Measurements from ENCODE around the gene DACH1.

Gene DACH1

GRCh38 chr13:71828117-71828516 is 38.9 kb downstream of the DACH1 start:
- Mint-ChIP-seq H3K27me3 (ENCODE audit: low read depth) (no peaks in the 10 kb centered on the region), H3K27ac (no peak overlapping the region), H3K4me3 (no peak overlapping the region), H3K4me1 (ENCODE audit: low read depth) (peaks cover 3% of the 10 kb centered on the region), H3K9me3 (no peaks in the 10 kb centered on the region), H3K36me3 (ENCODE audit: low read depth) (no peaks in the 10 kb centered on the region)

- no peaks in the 10 kb centered on the region for H3K9me3 Mint-ChIP-seq
- H3K4me1 Mint-ChIP-seq (ENCODE audit: low read depth), result peaks cover 3% of the 10 kb centered on the region
- H3K27me3 Mint-ChIP-seq (ENCODE audit: low read depth), result no peaks in the 10 kb centered on the region
- H3K4me3 Mint-ChIP-seq, result no peak overlapping the region
- no peaks in the 10 kb centered on the region for H3K36me3 Mint-ChIP-seq (ENCODE audit: low read depth)
- no peak overlapping the region for H3K27ac Mint-ChIP-seq
These were observed 39.8 kb downstream of the DACH1 start for GRCh38 chr13:71827241-71827640.

- no peaks in the 10 kb centered on the region for H3K9me3 Mint-ChIP-seq
- no peaks in the 10 kb centered on the region for H3K4me1 Mint-ChIP-seq (ENCODE audit: low read depth)
- H3K27ac Mint-ChIP-seq, result no peak overlapping the region
- no peaks in the 10 kb centered on the region for H3K27me3 Mint-ChIP-seq (ENCODE audit: low read depth)
- H3K36me3 Mint-ChIP-seq (ENCODE audit: low read depth), result no peaks in the 10 kb centered on the region
- no peak overlapping the region for H3K4me3 Mint-ChIP-seq
These were observed 46.3 kb downstream of the DACH1 start for GRCh38 chr13:71820699-71821098.

- H3K4me3 Mint-ChIP-seq, result no peak overlapping the region
- no peak overlapping the region for H3K27ac Mint-ChIP-seq
- H3K27me3 Mint-ChIP-seq (ENCODE audit: low read depth), result no peaks in the 10 kb centered on the region
- no peaks in the 10 kb centered on the region for H3K36me3 Mint-ChIP-seq (ENCODE audit: low read depth)
- no peaks in the 10 kb centered on the region for H3K4me1 Mint-ChIP-seq (ENCODE audit: low read depth)
- no peaks in the 10 kb centered on the region for H3K9me3 Mint-ChIP-seq
These were observed 49.7 kb downstream of the DACH1 start for GRCh38 chr13:71817335-71817734.

GRCh38 chr13:71814806-71815360 is 52.1 kb downstream of the DACH1 start:
- no peak overlapping the region for H3K4me3 Mint-ChIP-seq
- H3K27me3 Mint-ChIP-seq (ENCODE audit: low read depth), result no peaks in the 10 kb centered on the region

GRCh38 chr13:71813187-71813586 is 53.8 kb downstream of the DACH1 start:
- Mint-ChIP-seq H3K9me3 (no peaks in the 10 kb centered on the region), H3K27me3 (ENCODE audit: low read depth) (no peaks in the 10 kb centered on the region), H3K4me3 (no peak overlapping the region), H3K27ac (no peak overlapping the region), H3K4me1 (ENCODE audit: low read depth) (no peaks in the 10 kb centered on the region), H3K36me3 (ENCODE audit: low read depth) (no peaks in the 10 kb centered on the region)

More at GRCh38 chr13:71814806-71815360, 52.1 kb downstream of the DACH1 start:
- no peaks in the 10 kb centered on the region for H3K9me3 Mint-ChIP-seq
- H3K27ac Mint-ChIP-seq, result no peak overlapping the region
- no peaks in the 10 kb centered on the region for H3K36me3 Mint-ChIP-seq (ENCODE audit: low read depth)
- H3K4me1 Mint-ChIP-seq (ENCODE audit: low read depth), result no peaks in the 10 kb centered on the region

- H3K27ac Mint-ChIP-seq, result no peak overlapping the region
- H3K36me3 Mint-ChIP-seq (ENCODE audit: low read depth), result no peaks in the 10 kb centered on the region
- no peaks in the 10 kb centered on the region for H3K27me3 Mint-ChIP-seq (ENCODE audit: low read depth)
- no peaks in the 10 kb centered on the region for H3K4me1 Mint-ChIP-seq (ENCODE audit: low read depth)
- no peak overlapping the region for H3K4me3 Mint-ChIP-seq
- H3K9me3 Mint-ChIP-seq, result no peaks in the 10 kb centered on the region
These were observed 55.7 kb downstream of the DACH1 start for GRCh38 chr13:71811344-71811743.

- no peaks in the 10 kb centered on the region for H3K27me3 Mint-ChIP-seq (ENCODE audit: low read depth)
- H3K4me3 Mint-ChIP-seq, result no peak overlapping the region
- no peaks in the 10 kb centered on the region for H3K36me3 Mint-ChIP-seq (ENCODE audit: low read depth)
- no peaks in the 10 kb centered on the region for H3K9me3 Mint-ChIP-seq
- no peak overlapping the region for H3K27ac Mint-ChIP-seq
- H3K4me1 Mint-ChIP-seq (ENCODE audit: low read depth), result no peaks in the 10 kb centered on the region
These were observed 58.3 kb downstream of the DACH1 start for GRCh38 chr13:71808708-71809107.

- Mint-ChIP-seq H3K27me3 (ENCODE audit: low read depth) (no peaks in the 10 kb centered on the region), H3K4me3 (no peak overlapping the region), H3K4me1 (ENCODE audit: low read depth) (no peaks in the 10 kb centered on the region), H3K27ac (no peak overlapping the region), H3K9me3 (no peaks in the 10 kb centered on the region), H3K36me3 (ENCODE audit: low read depth) (no peaks in the 10 kb centered on the region)
These were observed 60.1 kb downstream of the DACH1 start for GRCh38 chr13:71806886-71807285.

- Mint-ChIP-seq H3K27me3 (ENCODE audit: low read depth) (no peaks in the 10 kb centered on the region), H3K4me3 (no peak overlapping the region), H3K4me1 (ENCODE audit: low read depth) (no peaks in the 10 kb centered on the region), H3K36me3 (ENCODE audit: low read depth) (no peaks in the 10 kb centered on the region), H3K27ac (no peak overlapping the region), H3K9me3 (no peaks in the 10 kb centered on the region)
These were observed 63.9 kb downstream of the DACH1 start for GRCh38 chr13:71803066-71803465.

GRCh38 chr13:71801781-71802180 is 65.2 kb downstream of the DACH1 start:
- Mint-ChIP-seq H3K36me3 (ENCODE audit: low read depth) (no peaks in the 10 kb centered on the region), H3K27me3 (ENCODE audit: low read depth) (no peaks in the 10 kb centered on the region), H3K4me3 (no peak overlapping the region), H3K4me1 (ENCODE audit: low read depth) (no peaks in the 10 kb centered on the region), H3K9me3 (no peaks in the 10 kb centered on the region), H3K27ac (no peak overlapping the region)

GRCh38 chr13:71801165-71801760 is 65.7 kb downstream of the DACH1 start:
- Mint-ChIP-seq H3K36me3 (ENCODE audit: low read depth) (no peaks in the 10 kb centered on the region), H3K27me3 (ENCODE audit: low read depth) (no peaks in the 10 kb centered on the region), H3K9me3 (no peaks in the 10 kb centered on the region), H3K4me3 (no peak overlapping the region), H3K27ac (no peak overlapping the region), H3K4me1 (ENCODE audit: low read depth) (no peaks in the 10 kb centered on the region)

GRCh38 chr13:71799324-71799723 is 67.7 kb downstream of the DACH1 start:
- Mint-ChIP-seq H3K27ac (no peak overlapping the region), H3K4me3 (no peak overlapping the region), H3K36me3 (ENCODE audit: low read depth) (no peaks in the 10 kb centered on the region), H3K9me3 (no peaks in the 10 kb centered on the region), H3K27me3 (ENCODE audit: low read depth) (no peaks in the 10 kb centered on the region), H3K4me1 (ENCODE audit: low read depth) (no peaks in the 10 kb centered on the region)

- H3K4me3 Mint-ChIP-seq, result no peak overlapping the region
- H3K36me3 Mint-ChIP-seq (ENCODE audit: low read depth), result no peaks in the 10 kb centered on the region
- no peaks in the 10 kb centered on the region for H3K9me3 Mint-ChIP-seq
- H3K4me1 Mint-ChIP-seq (ENCODE audit: low read depth), result no peaks in the 10 kb centered on the region
- no peaks in the 10 kb centered on the region for H3K27me3 Mint-ChIP-seq (ENCODE audit: low read depth)
- no peak overlapping the region for H3K27ac Mint-ChIP-seq
These were observed 68.3 kb downstream of the DACH1 start for GRCh38 chr13:71798707-71799106.

- Mint-ChIP-seq H3K27me3 (ENCODE audit: low read depth) (no peaks in the 10 kb centered on the region), H3K27ac (no peak overlapping the region), H3K4me1 (ENCODE audit: low read depth) (no peaks in the 10 kb centered on the region), H3K4me3 (no peak overlapping the region), H3K9me3 (no peaks in the 10 kb centered on the region), H3K36me3 (ENCODE audit: low read depth) (no peaks in the 10 kb centered on the region)
These were observed 69.5 kb downstream of the DACH1 start for GRCh38 chr13:71797517-71797916.
